Thyroid gland (tissue), 4 donors: ENCODE results near the gene YIPF6.

ENCODE experiments used
- POLR2A ChIP-seq, 2 donors: fragments of 450-650 bp; IDR thresholded peaks; one replicate each; pipeline ENCODE4 v1.6.1; 2017; ENCODE audit warnings: antibody characterized with exemption in 2 of 2, mild to moderate bottlenecking in 2 of 2, moderate library complexity in 1 of 2
- TF ChIP-seq, protein P1 (sequence below), 6 experiments: fragments of 200-600 bp in 3 of 6; fragments of 450-650 bp in 3 of 6; sonication (generic) in 3 of 6; IDR thresholded peaks; one replicate each; pipeline ENCODE4 v1.5.1; 2016 to 2019; ENCODE audit warnings: antibody characterized with exemption in 6 of 6, mild to moderate bottlenecking in 2 of 6, inconsistent platforms in 1 of 6, moderate library complexity in 1 of 6

DNA sequence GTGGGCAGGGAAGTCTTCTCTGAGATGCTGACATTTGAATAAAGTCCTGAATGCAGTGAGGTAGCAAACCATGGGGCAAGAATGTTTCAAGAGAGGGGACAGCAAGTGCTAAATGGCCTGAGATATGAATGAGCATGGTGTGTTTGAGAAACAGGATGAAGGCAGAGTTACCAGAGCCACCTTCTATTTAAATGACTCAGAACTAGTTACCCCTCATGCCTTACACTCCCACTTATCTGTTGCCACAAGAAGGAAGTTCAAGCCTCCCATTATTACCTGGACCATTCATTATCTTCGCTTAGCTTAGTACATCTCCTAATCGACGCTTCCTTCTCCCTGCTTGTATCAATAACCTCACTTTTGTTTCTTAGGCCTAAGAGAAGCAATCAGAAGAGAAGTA is 81.0 kb downstream of the YIPF6 start:
- TF ChIP-seq, protein P1, sequence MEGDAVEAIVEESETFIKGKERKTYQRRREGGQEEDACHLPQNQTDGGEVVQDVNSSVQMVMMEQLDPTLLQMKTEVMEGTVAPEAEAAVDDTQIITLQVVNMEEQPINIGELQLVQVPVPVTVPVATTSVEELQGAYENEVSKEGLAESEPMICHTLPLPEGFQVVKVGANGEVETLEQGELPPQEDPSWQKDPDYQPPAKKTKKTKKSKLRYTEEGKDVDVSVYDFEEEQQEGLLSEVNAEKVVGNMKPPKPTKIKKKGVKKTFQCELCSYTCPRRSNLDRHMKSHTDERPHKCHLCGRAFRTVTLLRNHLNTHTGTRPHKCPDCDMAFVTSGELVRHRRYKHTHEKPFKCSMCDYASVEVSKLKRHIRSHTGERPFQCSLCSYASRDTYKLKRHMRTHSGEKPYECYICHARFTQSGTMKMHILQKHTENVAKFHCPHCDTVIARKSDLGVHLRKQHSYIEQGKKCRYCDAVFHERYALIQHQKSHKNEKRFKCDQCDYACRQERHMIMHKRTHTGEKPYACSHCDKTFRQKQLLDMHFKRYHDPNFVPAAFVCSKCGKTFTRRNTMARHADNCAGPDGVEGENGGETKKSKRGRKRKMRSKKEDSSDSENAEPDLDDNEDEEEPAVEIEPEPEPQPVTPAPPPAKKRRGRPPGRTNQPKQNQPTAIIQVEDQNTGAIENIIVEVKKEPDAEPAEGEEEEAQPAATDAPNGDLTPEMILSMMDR (IDR thresholded peaks at IDR 0.05), result no peak
- no peak for TF ChIP-seq POLR2A (IDR thresholded peaks at IDR 0.05)
